GM18870 (cell line): Measurements from ENCODE around the gene PGBD5.

Source experiments
- ATAC-seq: cut with Tn5 transposase; IDR thresholded peaks from one replicate; pipeline ENCODE4 v1.9.1; 2021; ENCODE audit warnings: moderate library complexity; ENCODE audit not compliant: unreplicated experiment

The PGBD5 gene

GRCh38 chr1:230266456-230266855 lies 159.7 kb downstream of the PGBD5 start:
- no peak for ATAC-seq

- no peak for ATAC-seq
Measured at GRCh38 chr1:230265200-230266115, 160.7 kb downstream of the PGBD5 start.
